Measurements from ENCODE around the gene OR10V1.
"Not testable (repeated sequence)": the region's sequence is repeated elsewhere in the genome, so short reads cannot be mapped to it uniquely, and the experiment has no call there.

The OR10V1 gene

DNA sequence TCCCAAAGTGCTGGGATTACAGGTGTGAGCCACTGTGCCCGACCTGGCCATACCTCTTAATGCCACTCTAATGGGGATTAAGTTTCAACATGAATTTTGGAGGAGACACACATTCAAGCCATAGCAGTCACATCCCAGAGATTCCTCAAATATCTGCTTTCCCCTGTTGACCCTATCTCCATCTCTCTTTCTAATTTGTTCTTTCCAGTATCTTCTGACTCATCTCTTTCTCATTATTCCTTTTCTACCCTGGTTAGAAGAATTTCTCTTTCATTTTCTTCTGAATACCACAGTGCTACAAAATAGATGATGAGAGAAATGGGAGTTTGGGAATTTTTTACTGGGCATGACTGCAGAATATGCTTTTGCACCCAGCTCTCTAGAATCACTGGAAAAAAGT is 5.1 kb downstream of the OR10V1 start:
- no peak for DNase-seq

DNA sequence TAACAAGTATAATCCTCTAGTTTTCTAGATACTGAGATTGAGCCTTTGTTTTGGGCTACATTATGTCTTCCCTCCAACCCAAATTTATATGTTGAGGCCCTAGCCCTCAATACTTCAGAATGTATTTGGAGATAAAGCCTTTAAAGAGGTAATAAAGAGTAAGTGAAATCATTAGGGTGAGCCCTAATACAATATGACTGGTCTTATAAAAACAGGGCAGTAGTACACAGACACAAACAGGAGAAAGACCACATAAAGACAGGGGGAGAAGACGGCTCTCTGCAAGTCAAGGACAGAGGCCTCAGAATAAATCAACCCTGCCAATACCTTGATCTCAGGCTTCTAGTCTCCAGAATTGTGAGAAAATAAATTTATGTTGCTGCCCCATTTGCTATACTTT is 6.3 kb downstream of the OR10V1 start:
- DNase-seq = no peak

DNA sequence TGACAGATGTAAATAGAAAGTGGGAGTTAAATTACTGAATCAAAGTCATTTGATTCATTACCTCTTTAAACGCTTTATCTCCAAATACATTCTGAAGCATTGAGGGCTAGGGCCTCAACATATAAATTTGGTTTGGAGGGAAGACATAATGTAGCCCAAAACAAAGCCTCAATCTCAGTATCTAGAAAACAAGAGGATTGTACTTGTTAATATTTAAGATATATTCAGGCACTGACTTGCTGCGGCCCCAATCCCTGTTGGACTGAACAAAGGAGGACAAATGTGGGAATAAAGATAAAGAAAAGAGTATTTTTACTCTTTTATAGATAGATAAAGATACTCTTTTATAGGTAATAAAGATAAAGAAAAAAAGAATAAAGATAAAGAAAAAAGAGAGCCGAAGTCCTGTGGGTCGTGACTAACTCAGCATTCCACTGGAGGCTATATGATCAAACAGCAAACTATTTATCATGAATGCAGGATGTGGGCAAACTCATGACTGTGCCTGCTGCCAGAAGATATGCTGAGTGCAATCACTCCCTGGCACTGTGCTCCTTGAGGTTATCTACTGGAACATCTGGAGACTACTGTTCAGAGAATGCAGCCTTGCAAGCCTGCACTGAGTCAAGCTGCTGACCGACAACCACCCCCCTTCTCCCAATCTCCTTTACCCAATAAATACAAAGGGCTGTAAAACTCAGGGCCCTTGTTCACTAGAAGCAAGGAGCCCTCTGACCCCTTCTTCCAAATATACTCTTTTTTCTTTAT is 6.9 kb downstream of the OR10V1 start:
- no peak for DNase-seq

DNA sequence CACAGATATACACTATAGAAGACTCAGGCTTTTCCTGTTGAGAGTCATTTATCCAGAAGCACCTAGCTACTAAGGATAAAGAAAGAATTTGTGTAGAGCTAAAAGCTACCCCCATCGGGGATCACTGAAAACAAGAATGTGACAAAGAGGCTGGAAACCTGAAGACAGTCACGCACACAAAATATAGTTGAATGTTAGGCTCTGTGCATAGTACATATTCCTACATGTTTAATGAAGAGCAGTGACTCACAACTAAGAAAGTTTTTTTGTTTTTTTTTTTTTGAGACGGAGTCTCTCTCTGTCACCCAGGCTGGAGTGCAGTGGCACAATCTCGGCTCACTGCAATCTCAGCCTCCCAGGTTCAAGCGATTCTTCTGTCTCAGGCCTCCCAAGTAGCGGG is 8.4 kb downstream of the OR10V1 start:
- DNase-seq = no peak

DNA sequence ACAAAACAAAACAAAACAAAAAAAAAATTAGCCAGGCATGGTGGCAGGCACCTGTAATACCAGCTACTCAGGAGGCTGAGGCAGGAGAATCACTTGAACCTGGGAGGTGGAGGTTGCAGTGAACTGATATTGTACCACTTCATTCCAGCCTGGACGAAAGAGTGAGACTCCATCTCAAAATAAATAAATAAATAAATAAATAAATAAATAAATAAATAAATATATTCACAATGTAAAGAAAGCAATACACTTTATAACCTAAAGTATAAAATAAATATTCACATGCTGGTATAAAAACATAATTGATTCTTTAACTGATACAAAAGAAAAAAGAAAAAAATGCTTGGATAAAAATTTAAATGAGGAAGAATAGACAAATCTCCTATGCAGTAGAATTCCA is 10.1 kb downstream of the OR10V1 start:
- DNase-seq = not testable (repeated sequence)

DNA sequence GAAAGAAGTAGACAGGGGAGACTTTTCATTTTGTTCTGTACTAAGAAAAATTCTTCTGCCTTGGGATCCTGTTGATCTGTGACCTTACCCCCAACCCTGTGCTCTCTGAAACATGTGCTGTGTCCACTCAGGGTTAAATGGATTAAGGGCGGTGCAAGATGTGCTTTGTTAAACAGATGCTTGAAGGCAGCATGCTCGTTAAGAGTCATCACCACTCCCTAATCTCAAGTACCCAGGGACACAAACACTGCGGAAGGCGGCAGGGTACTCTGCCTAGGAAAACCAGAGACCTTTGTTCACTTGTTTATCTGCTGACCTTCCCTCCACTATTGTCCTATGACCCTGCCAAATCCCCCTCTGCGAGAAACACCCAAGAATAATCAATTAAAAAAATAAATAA is 13.5 kb downstream of the OR10V1 start:
- DNase-seq = not testable (repeated sequence)

DNA sequence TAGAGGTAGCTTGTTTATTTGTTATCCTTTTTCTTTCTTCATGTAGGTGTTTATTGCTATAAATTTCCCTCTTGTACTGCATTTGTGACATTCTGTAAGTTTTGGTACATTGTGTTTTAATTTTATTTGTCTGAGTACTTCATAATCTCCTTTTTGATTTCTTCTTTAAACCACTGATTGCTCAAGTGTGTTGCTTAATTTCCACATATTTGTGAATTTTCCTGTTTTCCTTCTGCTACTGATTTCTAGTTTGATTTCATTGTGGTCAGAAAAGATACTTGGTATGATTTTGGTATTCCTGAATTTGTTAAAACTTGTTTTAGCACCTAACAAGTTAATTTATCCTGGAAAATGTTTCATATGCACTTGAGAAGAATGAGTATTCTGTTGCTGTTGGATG is 15.1 kb downstream of the OR10V1 start:
- DNase-seq = no peak

DNA sequence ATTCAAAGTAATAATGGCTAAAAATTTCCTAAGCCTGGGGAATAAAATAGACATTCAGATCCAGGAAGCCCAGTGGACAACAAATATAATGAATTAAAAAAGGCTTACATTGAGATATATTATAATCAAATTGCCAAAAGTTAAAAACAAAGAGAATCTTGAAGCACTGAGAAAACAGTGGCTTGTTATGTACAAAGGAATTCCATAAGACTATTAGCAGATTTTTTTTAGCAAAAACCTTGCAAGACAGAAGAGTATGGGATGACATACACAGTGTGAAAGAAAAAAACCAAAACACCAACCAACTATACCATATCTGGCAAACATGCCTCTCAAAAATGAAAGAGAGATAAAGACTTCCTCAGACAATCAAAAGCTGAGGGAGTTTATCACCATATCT is 20.7 kb downstream of the OR10V1 start:
- no peak for DNase-seq

DNA sequence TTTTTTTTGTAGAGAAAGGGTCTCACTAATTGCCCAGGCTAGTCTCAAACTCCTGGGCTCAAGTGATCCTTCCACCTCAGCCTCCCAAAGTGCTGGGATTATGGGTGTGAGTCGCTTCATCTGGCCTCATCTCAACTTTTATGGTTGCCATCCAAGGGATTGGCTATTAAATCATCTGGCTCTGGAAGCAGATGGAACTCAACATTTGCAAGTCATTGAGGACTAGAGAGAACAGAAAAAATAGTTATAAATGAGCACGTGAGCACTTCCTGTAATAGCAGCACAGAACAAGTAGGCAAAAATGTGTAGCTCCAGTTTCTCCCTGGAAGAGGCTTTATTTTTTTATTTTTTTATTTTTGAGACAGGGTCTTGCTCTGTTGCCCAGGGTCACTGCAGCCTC is 22.5 kb downstream of the OR10V1 start:
- no peak for DNase-seq

DNA sequence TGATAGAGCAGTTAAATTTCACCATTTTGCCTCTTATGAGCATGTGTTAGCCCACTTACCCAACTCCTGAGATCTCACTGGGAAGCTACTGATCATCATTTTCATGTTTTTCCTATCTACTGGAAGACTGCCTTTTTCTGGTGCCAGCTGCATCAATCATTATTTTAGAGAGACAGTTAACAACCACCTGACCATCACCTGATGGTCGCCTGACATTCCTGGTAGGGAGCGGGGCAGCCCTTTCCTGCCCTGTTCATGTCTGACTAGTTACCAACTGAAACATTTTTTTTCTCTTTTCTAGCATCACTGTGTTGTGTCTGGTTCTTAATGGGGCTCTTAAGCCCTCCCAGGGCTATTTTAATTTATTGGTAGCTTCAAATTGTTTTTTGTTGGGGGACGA is 24.6 kb downstream of the OR10V1 start:
- no peak for DNase-seq

DNA sequence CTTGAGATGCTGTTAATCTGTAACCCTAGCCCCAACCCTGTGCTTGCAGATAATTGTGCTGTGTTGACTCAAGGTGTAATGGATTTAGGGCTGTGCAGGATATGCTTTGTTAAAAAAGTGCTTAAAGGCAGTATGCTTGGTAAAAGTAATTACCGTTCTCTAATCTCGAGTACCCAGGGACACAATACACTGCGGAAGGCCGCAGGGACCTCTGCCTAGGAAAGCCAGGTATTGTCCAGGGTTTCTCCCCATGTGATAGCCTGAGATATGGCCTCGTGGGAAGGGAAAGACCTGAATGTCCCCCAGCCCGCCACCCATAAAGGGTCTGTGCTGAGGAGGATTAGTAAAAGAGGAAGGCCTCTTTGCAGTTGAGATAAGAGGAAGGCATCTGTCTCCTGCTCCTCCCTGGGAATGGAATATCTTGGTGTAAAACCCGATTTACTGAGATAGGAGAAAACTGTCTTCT is 32.4 kb downstream of the OR10V1 start:
- not testable (repeated sequence) for DNase-seq

DNA sequence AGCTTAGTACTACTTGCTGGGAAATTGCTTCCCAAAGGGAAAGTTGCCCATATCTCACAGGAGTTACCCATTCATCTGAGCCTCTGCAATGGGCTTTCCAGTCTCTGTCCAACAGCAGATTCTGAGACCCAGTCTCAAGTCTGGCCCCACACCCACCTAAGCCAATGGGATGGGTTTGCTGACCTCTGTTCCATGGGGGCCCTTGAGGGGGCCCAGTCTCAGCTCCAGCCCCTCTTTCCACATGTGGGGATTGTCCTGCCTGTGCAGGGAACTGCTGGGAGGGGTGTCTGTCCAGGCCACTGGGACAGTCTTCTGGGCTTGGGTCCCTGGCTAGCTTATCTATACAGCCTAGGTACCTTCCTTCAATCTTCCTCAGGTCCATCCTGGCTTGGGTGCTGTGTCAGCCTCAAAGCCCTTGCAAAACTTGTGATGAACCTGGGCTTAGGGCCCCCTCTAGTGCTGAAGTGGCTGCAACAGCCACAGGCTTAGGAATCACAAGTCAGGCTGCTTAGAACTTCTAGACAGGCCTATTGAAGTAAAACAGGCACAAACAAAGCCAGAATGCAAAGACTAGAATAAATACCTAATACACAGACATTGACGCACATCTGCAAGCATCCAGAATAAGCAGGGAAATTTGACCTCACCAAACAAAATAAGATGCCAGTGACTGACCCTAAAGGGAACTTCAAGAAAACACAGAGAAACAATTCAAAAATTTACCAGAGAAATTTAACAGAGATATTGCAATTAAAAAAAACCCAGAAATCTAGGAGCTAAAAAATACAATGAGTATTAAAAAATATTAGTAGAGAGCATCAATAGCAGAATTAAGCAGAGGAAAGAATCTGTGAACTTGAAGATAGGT is 33.1 kb downstream of the OR10V1 start:
- DNase-seq = no peak

DNA sequence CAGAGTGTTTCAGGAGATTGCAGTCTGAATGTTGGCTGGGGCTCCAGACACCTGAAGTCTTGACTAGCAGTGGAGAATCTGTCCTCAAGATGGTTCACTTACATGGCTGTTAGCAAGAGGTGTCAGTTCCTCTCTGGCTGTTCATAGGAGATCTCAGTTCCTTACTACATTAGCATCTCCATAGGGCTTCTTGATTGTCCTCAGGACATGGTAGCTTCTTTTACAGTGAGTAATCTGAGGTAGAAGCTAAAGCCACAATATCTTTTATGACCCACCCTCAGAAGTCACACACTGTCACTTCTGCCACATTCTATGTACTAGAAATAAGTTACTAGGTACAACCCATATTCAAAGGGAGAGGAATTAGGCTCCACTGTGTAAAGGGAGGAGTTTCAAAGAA is 34.3 kb downstream of the OR10V1 start:
- no peak for DNase-seq

DNA sequence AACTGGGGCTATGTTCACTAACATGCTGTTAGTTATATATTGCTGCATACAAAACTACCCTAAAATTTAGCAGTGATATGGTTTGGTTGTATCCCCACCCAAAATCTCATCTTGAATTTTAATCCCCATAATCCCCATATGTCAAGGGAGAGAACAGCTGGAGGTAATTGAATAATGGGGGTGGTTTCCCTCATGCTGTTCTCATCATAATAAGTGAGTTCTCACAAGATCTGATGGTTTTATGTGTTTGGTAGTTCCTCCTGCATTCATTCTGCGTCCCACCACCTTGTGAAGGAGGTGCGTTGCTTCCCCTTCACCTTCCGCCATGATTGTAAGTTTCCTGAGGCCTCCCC is 34.9 kb downstream of the OR10V1 start:
- DNase-seq = no peak

DNA sequence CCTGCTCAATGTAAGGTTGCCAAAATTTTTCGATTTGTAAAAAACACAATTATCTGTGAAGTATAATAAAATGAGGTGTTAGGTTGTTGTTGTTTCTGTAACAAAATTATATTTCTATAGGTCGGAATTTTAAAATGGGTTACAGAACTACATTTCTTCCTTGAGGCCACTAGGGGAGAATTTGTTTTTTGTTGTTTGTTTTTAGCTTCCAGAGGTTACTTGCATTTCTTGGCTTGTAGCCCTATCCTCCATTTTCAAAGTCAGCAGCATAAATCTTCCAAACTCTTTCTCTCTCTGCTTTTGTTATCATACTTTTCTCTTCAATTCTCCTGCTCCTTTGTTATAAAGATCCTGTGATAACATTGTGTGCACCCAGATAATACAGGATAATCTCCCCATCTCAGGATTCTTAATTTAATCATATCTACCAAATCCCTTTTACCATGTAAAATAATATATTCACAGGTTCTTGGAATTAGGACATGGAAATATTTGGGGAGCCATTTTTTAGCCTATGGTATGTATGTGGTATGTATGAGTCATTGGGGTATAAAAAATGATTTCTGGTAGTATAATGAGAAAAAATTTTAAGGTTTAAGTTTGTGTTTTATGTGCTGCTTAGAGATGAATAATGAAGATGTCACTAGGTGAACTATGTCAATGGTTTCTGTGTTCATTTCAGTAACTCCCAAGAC is 35.4 kb downstream of the OR10V1 start:
- DNase-seq = no peak

DNA sequence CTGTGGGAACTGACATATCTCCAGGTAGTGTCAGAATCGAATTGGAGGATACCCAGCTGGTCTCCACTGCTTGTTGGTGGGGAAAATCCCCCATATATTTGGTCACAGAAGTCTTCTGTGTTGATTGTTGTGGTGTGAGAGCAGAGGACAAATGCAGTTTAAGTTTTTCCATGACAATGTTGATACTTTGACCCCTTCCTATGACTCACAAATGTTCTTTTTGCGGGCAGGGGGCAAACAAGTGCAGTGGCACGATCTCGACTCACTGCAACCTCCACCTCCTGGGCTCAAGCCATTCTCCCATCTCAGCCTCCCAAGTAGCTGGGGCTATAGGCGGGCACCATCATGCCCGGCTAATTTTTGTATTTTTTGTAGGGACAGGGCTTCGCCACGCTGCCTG is 37.4 kb downstream of the OR10V1 start:
- no peak for DNase-seq

DNA sequence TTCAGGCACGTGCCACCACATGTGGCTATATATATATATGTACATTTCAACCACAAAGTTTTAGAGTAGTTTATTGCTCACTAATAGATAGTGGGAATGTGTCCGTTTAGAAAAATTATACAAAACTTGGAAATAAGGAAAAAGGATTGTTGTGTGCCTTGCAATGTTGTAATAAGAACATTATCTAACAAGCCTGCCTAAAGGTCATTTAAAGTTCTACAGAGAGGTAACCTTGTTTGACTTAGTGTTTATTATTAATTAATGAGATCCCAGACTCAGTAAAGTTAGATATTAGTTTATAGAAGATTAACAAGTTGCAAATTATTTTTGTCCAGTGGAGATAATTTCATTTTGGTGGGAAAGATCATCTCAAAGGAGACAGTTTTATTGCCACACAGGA is 39.4 kb downstream of the OR10V1 start:
- no peak for DNase-seq

DNA sequence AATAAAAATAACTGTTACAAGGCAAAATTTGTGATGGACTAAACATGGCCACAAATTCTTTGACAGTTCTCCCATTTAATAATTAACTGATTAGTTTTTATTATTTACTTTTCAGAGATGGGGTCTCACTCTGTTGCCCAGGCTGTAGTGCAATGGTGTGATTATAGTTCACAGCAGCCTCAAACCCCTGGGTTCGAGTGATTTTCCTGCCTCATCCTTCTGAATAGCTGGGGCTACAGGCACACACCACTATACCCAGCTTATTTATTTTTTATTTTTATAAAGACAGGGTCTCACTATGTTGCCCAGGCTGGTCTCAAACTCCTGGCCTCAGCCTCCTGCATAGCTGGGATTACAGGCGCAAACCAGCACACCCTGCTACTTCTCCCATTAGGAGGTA is 40.4 kb downstream of the OR10V1 start:
- no peak for DNase-seq

DNA sequence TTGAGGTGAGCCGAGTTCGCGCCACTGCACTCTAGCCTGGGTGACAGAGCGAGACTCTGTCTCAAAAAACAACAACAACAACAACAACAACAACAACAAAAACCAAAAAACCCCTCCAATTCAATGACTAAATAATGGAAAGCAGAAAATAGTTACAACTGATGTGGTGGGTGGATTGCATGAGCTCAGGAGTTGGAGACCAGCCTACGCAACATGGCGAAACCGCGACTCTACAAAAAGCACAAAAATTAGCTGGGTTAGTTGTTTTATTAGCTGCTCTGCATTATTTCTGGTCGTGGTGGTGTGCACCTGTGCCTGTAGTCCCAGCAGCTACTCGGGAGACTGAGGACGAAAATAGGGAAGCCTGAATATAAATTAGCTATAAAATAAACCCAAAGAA is 42.2 kb downstream of the OR10V1 start:
- no peak for DNase-seq

DNA sequence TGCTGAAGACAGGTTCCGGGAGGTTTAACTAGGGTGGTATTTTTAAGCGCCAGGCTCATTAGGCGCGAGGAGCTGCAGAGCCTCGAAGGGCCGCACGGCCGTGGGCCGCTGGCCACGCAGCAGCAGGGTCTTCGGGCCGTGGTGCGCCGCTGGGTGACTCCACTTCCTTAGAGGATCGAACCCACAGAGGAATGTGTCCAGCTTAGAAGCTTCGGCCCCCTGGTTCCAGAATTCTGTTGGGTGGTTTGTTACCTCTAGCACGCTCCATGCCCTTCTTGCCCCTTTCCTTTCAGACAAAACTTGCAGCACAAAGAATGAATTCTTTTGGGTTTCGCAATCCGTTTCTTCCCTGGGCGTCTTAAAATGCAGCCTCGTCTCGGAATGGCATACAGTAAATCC is 44.0 kb downstream of the OR10V1 start:
- no peak for DNase-seq

DNA sequence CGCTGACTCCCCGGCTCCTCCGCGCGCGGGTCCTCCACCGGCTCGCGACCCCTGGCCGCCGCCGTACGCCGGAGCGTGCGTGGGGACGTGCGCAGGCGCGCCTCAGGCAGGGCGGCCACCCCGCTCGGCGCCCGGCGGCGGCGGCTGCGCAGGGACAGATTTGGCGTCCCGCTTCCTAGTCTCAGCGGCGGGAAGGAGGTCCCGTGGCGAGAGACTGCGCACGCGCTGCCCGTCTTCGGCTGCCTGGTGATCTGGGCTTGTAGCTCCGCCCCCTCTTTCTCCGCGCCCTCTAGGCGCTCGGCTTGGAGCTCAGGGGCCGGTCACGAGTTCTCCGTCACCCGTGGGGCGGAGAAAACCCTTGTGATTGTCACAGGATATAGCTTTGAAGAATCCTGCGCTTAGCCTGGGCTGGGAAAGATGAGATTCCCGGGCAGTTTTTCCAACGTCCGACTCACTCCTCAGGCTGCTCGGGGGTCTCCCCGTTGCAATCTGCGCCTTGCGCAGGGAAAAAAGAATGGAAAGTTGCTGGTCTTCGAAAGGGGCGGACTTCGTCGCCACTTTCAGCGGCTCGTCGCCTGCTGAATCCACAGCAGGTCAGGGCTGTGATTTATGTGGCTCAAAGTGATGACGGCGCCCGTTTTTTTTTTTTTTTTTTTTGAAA is 44.6 kb downstream of the OR10V1 start, which contains the start of gene PATL1:
TSS of gene PATL1 (minus strand) at position 88 of the 661 bp plus-strand sequence. CDS start 142 bp downstream, outside the sequence.
- DNase-seq = peak; percentile 79

DNA sequence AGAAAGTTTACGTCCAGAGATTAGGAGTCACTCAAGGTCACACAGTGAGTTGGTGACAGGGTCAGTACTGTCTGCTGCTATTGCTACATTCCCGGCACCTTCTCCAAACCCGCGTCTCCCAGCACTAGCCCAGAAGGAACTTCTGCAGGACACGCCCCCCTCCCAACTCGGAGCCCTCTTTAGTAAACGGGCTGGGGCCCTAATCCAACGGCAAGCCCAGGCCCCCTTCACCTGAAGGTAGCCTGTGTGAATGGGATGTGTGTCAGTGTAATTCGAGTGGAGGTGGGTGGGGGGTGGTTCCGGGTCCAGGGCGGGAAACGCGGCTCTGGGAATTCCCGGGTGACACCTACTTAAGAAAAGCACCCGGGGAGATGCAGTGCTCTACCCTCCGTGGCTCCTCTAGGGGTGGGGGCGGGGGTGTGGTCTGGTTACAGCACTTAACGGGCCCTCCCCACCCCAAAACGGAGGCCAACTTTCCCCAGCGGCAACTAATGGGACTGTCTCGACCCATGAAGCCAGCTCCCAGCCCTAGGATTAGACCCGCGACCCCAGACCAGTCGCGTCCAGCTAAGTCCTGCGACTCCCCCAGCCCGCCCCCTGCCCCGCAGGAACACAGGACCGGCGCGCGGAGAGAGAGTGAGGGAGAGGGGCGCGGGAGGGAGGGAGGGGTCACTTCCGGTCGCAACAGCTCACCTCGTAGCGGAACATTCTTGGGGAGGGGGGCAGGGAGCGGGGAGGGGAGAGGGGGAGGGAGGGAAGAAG is 45.3 kb downstream of the OR10V1 start:
- DNase-seq = no peak
